WTC11 (cell line): Measurements from ENCODE around the gene ZNF835. TPM values are rescaled to one million over a fixed set of nuclear protein-coding genes. Genes with fewer than 3 reads are reported as not detected.

Experiments
- ATAC-seq: fragments of 200-7000 bp; cut with Tn5 transposase; 2 replicates; pipeline ENCODE4 v1.10.0; 2021; ENCODE audit warnings: mild to moderate bottlenecking, moderate library complexity
- CTCF ChIA-PET: fragments of 300-600 bp; sonication (Branson Sonifier 250); formaldehyde crosslinking; loops from one replicate; lab custom pipeline; 2021; ENCODE audit warnings: antibody characterized with exemption; lab: Charles Lee
- POLR2A ChIA-PET: fragments of 350-600 bp; sonication (Branson Sonifier 250); formaldehyde crosslinking; loops from one replicate; lab custom pipeline; 2021; ENCODE audit warnings: antibody characterized with exemption; lab: Charles Lee
- DNase-seq: peaks from one replicate; pipeline ENCODE4 v3.0.0; 2021; ENCODE audit warnings: low spot score
- H3K27ac Mint-ChIP-seq: 2 replicates; pipeline ENCODE4 v1.8.0; 2021; ENCODE audit warnings: mixed read lengths
- H3K27me3 Mint-ChIP-seq: 2 replicates; pipeline ENCODE4 v1.8.0; 2021; ENCODE audit warnings: low read depth, mild to moderate bottlenecking, moderate library complexity, mixed read lengths
- H3K36me3 Mint-ChIP-seq: 2 replicates; pipeline ENCODE4 v1.8.0; 2021; ENCODE audit warnings: mixed read lengths
- H3K4me1 Mint-ChIP-seq: 2 replicates; pipeline ENCODE4 v1.8.0; 2022; ENCODE audit warnings: mixed read lengths
- H3K4me3 Mint-ChIP-seq: 2 replicates; pipeline ENCODE4 v1.8.0; 2021; ENCODE audit warnings: mild to moderate bottlenecking, moderate library complexity, mixed read lengths
- H3K9me3 Mint-ChIP-seq: 2 replicates; pipeline ENCODE4 v1.8.0; 2021; ENCODE audit warnings: mixed read lengths
- ATF1 ChIP-seq: sonication (generic); formaldehyde crosslinking; IDR thresholded peaks from 2 replicates; pipeline ENCODE4 v1.8.1; 2023; ENCODE audit warnings: mild to moderate bottlenecking, moderate library complexity, missing genetic modification reagents
- ATF6 ChIP-seq: sonication (generic); formaldehyde crosslinking; IDR thresholded peaks from 2 replicates; pipeline ENCODE4 v1.8.1; 2023; ENCODE audit warnings: mild to moderate bottlenecking, missing genetic modification reagents
- CDX4 ChIP-seq: fragments of 250-450 bp; sonication (Bioruptor Pico); IDR thresholded peaks from 2 replicates; pipeline ENCODE4 v1.9.0; 2021; ENCODE audit warnings: moderate library complexity, mild to moderate bottlenecking, inconsistent platforms, borderline replicate concordance
- CREM ChIP-seq: sonication (generic); formaldehyde crosslinking; IDR thresholded peaks from 2 replicates; pipeline ENCODE4 v1.8.1; 2022; ENCODE audit warnings: mild to moderate bottlenecking, missing genetic modification reagents, moderate library complexity
- FOXJ3 ChIP-seq: sonication (generic); formaldehyde crosslinking; IDR thresholded peaks from 2 replicates; pipeline ENCODE4 v1.9.0; 2021; ENCODE audit warnings: missing genetic modification reagents, mild to moderate bottlenecking, borderline replicate concordance
- FOXK1 ChIP-seq: sonication (generic); formaldehyde crosslinking; IDR thresholded peaks from 2 replicates; pipeline ENCODE4 v1.8.0; 2022; ENCODE audit warnings: mild to moderate bottlenecking, moderate library complexity, missing genetic modification reagents
- FOXP4 ChIP-seq: sonication (generic); formaldehyde crosslinking; IDR thresholded peaks from 2 replicates; pipeline ENCODE4 v1.8.0; 2022; ENCODE audit warnings: mild to moderate bottlenecking, missing genetic modification reagents
- GTF2I ChIP-seq: fragments of 250-450 bp; sonication (Bioruptor Pico); conservative IDR thresholded peaks from 2 replicates; pipeline ENCODE4 v1.4.0; 2021; ENCODE audit warnings: mild to moderate bottlenecking
- KAT7 ChIP-seq: sonication (generic); formaldehyde crosslinking; IDR thresholded peaks from 2 replicates; pipeline ENCODE4 v1.8.1; 2023; ENCODE audit warnings: missing genetic modification reagents, mild to moderate bottlenecking, borderline replicate concordance
- MYBL2 ChIP-seq: sonication (generic); formaldehyde crosslinking; IDR thresholded peaks from 2 replicates; pipeline ENCODE4 v1.8.1; 2023; ENCODE audit warnings: mild to moderate bottlenecking, moderate library complexity, missing genetic modification reagents
- NFATC4 ChIP-seq: fragments of 250-450 bp; sonication (Bioruptor Pico); IDR thresholded peaks from 2 replicates; pipeline ENCODE4 v1.9.0; 2021; ENCODE audit warnings: mild to moderate bottlenecking
- NFE2L1 ChIP-seq: sonication (generic); formaldehyde crosslinking; IDR thresholded peaks from 2 replicates; pipeline ENCODE4 v1.8.1; 2023; ENCODE audit warnings: missing genetic modification reagents
- NR1H2 ChIP-seq: sonication (generic); formaldehyde crosslinking; IDR thresholded peaks from 2 replicates; pipeline ENCODE4 v1.9.0; 2021; ENCODE audit warnings: mild to moderate bottlenecking, moderate library complexity, missing genetic modification reagents
- PRRX2 ChIP-seq: fragments of 250-450 bp; sonication (Bioruptor Pico); IDR thresholded peaks from 2 replicates; pipeline ENCODE4 v1.8.0; 2021; ENCODE audit warnings: mild to moderate bottlenecking
- RELA ChIP-seq: sonication (generic); formaldehyde crosslinking; IDR thresholded peaks from 2 replicates; pipeline ENCODE4 v1.8.1; 2022; ENCODE audit warnings: missing genetic modification reagents, mild to moderate bottlenecking, borderline replicate concordance
- RORB ChIP-seq: fragments of 250-450 bp; sonication (Bioruptor Pico); IDR thresholded peaks from 2 replicates; pipeline ENCODE4 v1.9.0; 2021; ENCODE audit warnings: mild to moderate bottlenecking
- SMAD3 ChIP-seq: sonication (generic); formaldehyde crosslinking; IDR thresholded peaks from 2 replicates; pipeline ENCODE4 v1.8.0; 2022; ENCODE audit warnings: missing genetic modification reagents, mild to moderate bottlenecking, borderline replicate concordance
- SP1 ChIP-seq: sonication (generic); formaldehyde crosslinking; conservative IDR thresholded peaks from 2 replicates; pipeline ENCODE4 v1.8.1; 2022; ENCODE audit warnings: missing genetic modification reagents
- TCF7 ChIP-seq: sonication (generic); formaldehyde crosslinking; IDR thresholded peaks from 2 replicates; pipeline ENCODE4 v1.8.0; 2022; ENCODE audit warnings: mild to moderate bottlenecking, low read depth, missing genetic modification reagents, moderate library complexity
- TP53 ChIP-seq: sonication (generic); formaldehyde crosslinking; IDR thresholded peaks from 2 replicates; pipeline ENCODE4 v1.8.1; 2023; ENCODE audit warnings: mild to moderate bottlenecking, missing genetic modification reagents
- ZNF219 ChIP-seq: sonication (generic); formaldehyde crosslinking; IDR thresholded peaks from 2 replicates; pipeline ENCODE4 v1.8.0; 2023; ENCODE audit warnings: missing genetic modification reagents, mild to moderate bottlenecking, borderline replicate concordance
- ZNF232 ChIP-seq: sonication (generic); formaldehyde crosslinking; IDR thresholded peaks from 2 replicates; pipeline ENCODE4 v1.8.0; 2022; ENCODE audit warnings: mild to moderate bottlenecking, missing genetic modification reagents
- ZNF423 ChIP-seq: fragments of 250-450 bp; sonication (Bioruptor Pico); IDR thresholded peaks from 2 replicates; pipeline ENCODE4 v2.1.2; 2022; ENCODE audit warnings: mild to moderate bottlenecking, moderate library complexity
- total RNA-seq: library from RNA; stranded (reverse); gene quantifications from 3 replicates; pipeline ENCODE4 v1.2.3, GENCODE V29; 2021
- TF ChIP-seq, protein P1 (sequence below): sonication (generic); formaldehyde crosslinking; IDR thresholded peaks from 2 replicates; pipeline ENCODE4 v1.8.0; 2022; ENCODE audit warnings: mild to moderate bottlenecking, missing genetic modification reagents
- TF ChIP-seq, protein P2 (sequence below): sonication (generic); formaldehyde crosslinking; IDR thresholded peaks from 2 replicates; pipeline ENCODE4 v1.8.0; 2023; ENCODE audit warnings: mild to moderate bottlenecking, missing genetic modification reagents
- TF ChIP-seq, protein P3 (sequence below): fragments of 250-450 bp; sonication (Bioruptor Pico); conservative IDR thresholded peaks from 2 replicates; pipeline ENCODE4 v1.9.0; 2021; ENCODE audit warnings: mild to moderate bottlenecking

The ZNF835 gene
- total RNA-seq, 1 experiment from 2014 or later: 0.17 TPM

DNA sequence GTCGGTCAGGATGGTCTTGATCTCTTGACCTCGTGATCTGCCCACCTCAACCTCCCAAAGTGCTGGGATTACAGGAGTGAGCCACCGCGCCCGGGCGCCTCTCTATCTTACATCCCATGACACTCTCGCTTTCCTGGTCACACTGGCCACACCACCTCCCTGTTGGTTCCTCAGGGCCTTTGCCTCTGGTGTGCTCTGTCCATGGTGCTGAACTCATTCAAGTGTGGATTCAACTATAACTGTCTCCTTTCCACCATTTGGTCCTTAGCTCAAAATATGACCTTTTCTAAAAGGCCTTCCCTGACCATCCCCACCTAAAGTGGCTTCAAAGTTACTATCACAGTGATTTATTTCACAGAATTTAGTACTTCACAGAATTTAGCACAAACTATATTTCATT lies 32.3 kb downstream of the ZNF835 start:
- H3K4me3 Mint-ChIP-seq: no peak overlapping the region
- ATAC-seq (no peak), DNase-seq (no peak)
- H3K27ac Mint-ChIP-seq: no peak overlapping the region
- no peaks in the 10 kb centered on the region for H3K4me1 Mint-ChIP-seq
- peaks cover 54% of the 10 kb centered on the region for H3K36me3 Mint-ChIP-seq
- H3K9me3 Mint-ChIP-seq: peaks cover 63% of the 10 kb centered on the region
- ChIA-PET POLR2A (no interaction called here), CTCF (no interaction called here)
- TF ChIP-seq, protein P1, sequence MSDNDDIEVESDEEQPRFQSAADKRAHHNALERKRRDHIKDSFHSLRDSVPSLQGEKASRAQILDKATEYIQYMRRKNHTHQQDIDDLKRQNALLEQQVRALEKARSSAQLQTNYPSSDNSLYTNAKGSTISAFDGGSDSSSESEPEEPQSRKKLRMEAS (CRISPR knock-in tag): no peak
- no peak for TF ChIP-seq GTF2I (CRISPR knock-in tag)
- TF ChIP-seq, protein P2, sequence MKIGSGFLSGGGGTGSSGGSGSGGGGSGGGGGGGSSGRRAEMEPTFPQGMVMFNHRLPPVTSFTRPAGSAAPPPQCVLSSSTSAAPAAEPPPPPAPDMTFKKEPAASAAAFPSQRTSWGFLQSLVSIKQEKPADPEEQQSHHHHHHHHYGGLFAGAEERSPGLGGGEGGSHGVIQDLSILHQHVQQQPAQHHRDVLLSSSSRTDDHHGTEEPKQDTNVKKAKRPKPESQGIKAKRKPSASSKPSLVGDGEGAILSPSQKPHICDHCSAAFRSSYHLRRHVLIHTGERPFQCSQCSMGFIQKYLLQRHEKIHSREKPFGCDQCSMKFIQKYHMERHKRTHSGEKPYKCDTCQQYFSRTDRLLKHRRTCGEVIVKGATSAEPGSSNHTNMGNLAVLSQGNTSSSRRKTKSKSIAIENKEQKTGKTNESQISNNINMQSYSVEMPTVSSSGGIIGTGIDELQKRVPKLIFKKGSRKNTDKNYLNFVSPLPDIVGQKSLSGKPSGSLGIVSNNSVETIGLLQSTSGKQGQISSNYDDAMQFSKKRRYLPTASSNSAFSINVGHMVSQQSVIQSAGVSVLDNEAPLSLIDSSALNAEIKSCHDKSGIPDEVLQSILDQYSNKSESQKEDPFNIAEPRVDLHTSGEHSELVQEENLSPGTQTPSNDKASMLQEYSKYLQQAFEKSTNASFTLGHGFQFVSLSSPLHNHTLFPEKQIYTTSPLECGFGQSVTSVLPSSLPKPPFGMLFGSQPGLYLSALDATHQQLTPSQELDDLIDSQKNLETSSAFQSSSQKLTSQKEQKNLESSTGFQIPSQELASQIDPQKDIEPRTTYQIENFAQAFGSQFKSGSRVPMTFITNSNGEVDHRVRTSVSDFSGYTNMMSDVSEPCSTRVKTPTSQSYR (CRISPR knock-in tag): no peak
- no peak for TF ChIP-seq FOXJ3
- no peak for TF ChIP-seq NFE2L1
- TF ChIP-seq ZNF232 (CRISPR knock-in tag): no peak
- TF ChIP-seq SMAD3: no peak
- peaks cover 1% of the 10 kb centered on the region for H3K27me3 Mint-ChIP-seq

GRCh38 chr19:56637976-56638555 lies 33.5 kb downstream of the ZNF835 start:
- no peak overlapping the region for H3K4me3 Mint-ChIP-seq
- POLR2A ChIA-PET: no interaction called here
- no peaks in the 10 kb centered on the region for H3K4me1 Mint-ChIP-seq
- DNase-seq (peak; percentile 89), ATAC-seq (peak; percentile 91)
- no peak overlapping the region for H3K27ac Mint-ChIP-seq
- H3K36me3 Mint-ChIP-seq: peaks cover 55% of the 10 kb centered on the region
- H3K27me3 Mint-ChIP-seq: peaks cover under 1% of the 10 kb centered on the region
- H3K9me3 Mint-ChIP-seq: peaks cover 68% of the 10 kb centered on the region
- CTCF ChIA-PET: no interaction called here
- TF ChIP-seq SP1 (peak; percentile 52), NR1H2 (CRISPR knock-in tag) (peak; percentile 95), TCF7 (CRISPR knock-in tag) (peak; percentile 98), NFATC4 (CRISPR knock-in tag) (no peak), RELA (CRISPR knock-in tag) (peak; percentile 99), FOXK1 (CRISPR knock-in tag) (peak; percentile 98), FOXP4 (peak; percentile 100), MYBL2 (CRISPR knock-in tag) (peak; percentile 95), ATF6 (CRISPR knock-in tag) (peak; percentile 96), ZNF423 (CRISPR knock-in tag) (no peak), KAT7 (peak; percentile 100), TP53 (peak; percentile 99), RORB (CRISPR knock-in tag) (no peak), CREM (peak; percentile 95), PRRX2 (CRISPR knock-in tag) (0 out of 2 replicates have a peak, but pooled peaks have one; percentile 52), ZNF219 (CRISPR knock-in tag) (peak; percentile 99), ATF1 (CRISPR knock-in tag) (peak; percentile 98), CDX4 (no peak)
- TF ChIP-seq, protein P3, sequence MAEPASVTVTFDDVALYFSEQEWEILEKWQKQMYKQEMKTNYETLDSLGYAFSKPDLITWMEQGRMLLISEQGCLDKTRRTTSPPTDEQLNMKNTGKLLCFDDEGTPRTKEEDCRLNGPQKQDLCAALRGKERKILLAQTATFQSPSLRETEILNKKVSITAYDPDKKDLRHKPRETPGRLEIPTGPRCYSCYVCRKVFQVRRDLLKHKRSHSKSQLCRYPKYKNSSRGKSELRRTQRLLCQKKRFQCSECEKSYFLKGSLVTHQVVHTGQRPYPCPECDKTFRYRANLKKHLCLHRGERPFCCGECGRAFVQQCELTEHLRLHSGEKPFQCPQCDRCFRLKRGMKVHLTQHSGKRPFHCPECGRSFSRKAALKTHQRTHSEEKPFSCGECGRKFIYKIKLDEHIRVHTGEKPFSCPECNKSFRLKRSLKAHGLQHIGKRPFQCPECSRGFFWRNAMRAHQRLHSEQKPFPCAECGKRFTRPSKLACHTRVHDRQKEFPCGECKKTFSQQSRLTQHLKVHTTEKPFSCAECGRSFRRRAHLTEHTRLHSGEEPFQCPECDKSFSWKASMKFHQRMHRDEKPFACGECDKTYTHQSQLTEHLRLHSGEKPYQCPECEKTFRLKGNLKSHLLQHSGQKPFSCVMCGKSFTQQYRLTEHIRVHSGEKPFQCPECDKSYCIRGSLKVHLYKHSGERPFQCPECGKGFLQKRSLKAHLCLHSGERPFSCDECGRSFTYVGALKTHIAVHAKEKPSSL (CRISPR knock-in tag): no peak
